Tibial nerve (tissue), 4 donors: ENCODE results near the gene DIP2A. TPM values are rescaled to one million over a fixed set of nuclear protein-coding genes. Genes with fewer than 3 reads are reported as not detected.
"Not testable (repeated sequence)": the region's sequence is repeated elsewhere in the genome, so short reads cannot be mapped to it uniquely, and the experiment has no call there.

ENCODE experiments used
- DNase-seq, 2 donors: peaks; one replicate each; pipeline ENCODE4 v3.0.0-alpha.2; 2019; ENCODE audit warnings: low spot score in 2 of 2
- H3K27ac ChIP-seq, 4 donors: fragments of 200-600 bp; sonication (generic) in 3 of 4; one replicate each; pipeline ENCODE4 v1.5.1; 2017 to 2019; ENCODE audit warnings: mild to moderate bottlenecking in 1 of 4
- H3K27me3 ChIP-seq, 2 donors: fragments of 200-600 bp; sonication (generic) in 1 of 2; one replicate each; pipeline versions ENCODE4 v1.5.1 to v1.6.0; 2017 to 2019
- H3K36me3 ChIP-seq, 3 donors: fragments of 200-600 bp; sonication (generic); one replicate each; pipeline ENCODE4 v1.5.1; 2018 to 2019
- H3K4me1 ChIP-seq, 4 donors: fragments of 200-600 bp; sonication (generic) in 3 of 4; one replicate each; pipeline ENCODE4 v1.5.1; 2017 to 2019
- H3K4me3 ChIP-seq, 4 donors: fragments of 200-600 bp; sonication (generic) in 3 of 4; one replicate each; pipeline ENCODE4 v1.5.1; 2017 to 2019; ENCODE audit warnings: mild to moderate bottlenecking in 1 of 4, moderate library complexity in 1 of 4
- H3K9me3 ChIP-seq, 4 donors: fragments of 200-600 bp; sonication (generic) in 3 of 4; one replicate each; pipeline ENCODE4 v1.5.1; 2017 to 2019
- CTCF ChIP-seq, 5 experiments: fragments of 200-600 bp in 3 of 5; fragments of 450-650 bp in 2 of 5; sonication (generic) in 3 of 5; IDR thresholded peaks; one replicate each; pipeline ENCODE4 v1.5.1; 2016 to 2019; ENCODE audit warnings: antibody characterized with exemption in 5 of 5, mild to moderate bottlenecking in 3 of 5, moderate library complexity in 2 of 5
- EP300 ChIP-seq, 2 donors: sonication (generic); formaldehyde crosslinking; IDR thresholded peaks; one replicate each; pipeline ENCODE4 v1.6.1; 2017; ENCODE audit warnings: antibody characterized with exemption in 2 of 2, mild to moderate bottlenecking in 1 of 2
- POLR2A ChIP-seq, 2 donors: fragments of 450-650 bp; IDR thresholded peaks; one replicate each; pipeline ENCODE4 v1.6.1; 2017; ENCODE audit warnings: antibody characterized with exemption in 2 of 2, mild to moderate bottlenecking in 2 of 2, moderate library complexity in 2 of 2
- WGBS, 2 donors: methylation state at CpG; one replicate each; pipeline ENCODE4 v1.1.5; 2018; 5-methylcytosine and 5-hydroxymethylcytosine counted together
- total RNA-seq, 4 donors: library from RNA; depleted of rRNA; stranded (reverse); fragments of >200 nt; gene quantifications; one replicate each; pipeline ENCODE4 v1.1.0, GENCODE V29; 2016

The DIP2A gene
- total RNA-seq, 4 donors from 2014 or later, result 55.5 to 67.2 (median 59.8) TPM

DNA sequence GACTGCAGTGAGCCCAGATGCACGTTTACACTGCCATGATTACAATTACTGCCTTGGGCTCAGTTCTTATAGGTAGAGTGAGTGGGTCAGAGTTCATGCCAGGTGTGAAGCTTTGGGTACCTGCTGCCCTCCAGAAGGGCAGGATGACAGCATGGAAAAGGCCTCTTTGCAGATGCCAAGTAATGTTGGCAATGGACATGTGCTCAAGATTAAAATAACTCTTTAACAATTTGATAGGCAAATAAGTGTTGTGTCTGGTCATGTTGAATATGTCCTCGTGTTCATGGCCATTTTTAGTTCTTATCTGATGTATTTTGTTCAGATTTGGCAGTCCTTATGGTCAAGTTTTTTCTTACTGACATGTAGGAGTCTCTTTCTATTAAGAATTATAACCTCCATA lies 111.4 kb downstream of the DIP2A start:
- no peaks in the 10 kb centered on the region for H3K27me3 ChIP-seq
- H3K36me3 ChIP-seq, result peaks cover 0 to 81% (median 21%) of the 10 kb centered on the region in 3 donors
- TF ChIP-seq POLR2A (IDR thresholded peaks at IDR 0.05) (no peak), CTCF (IDR thresholded peaks at IDR 0.05) (no peak), EP300 (IDR thresholded peaks at IDR 0.05) (no peak)
- H3K9me3 ChIP-seq, result peaks cover 0 to 18% (median 0%) of the 10 kb centered on the region in 4 donors
- no peak overlapping the region for H3K4me3 ChIP-seq
- 86 to 95% methylated on average over 2 of the region's 2 CpGs for WGBS, 2 donors
- no peaks in the 10 kb centered on the region for H3K4me1 ChIP-seq
- no peak for DNase-seq
- H3K27ac ChIP-seq, result no peak overlapping the region

- peaks cover 0 to 18% (median 0%) of the 10 kb centered on the region in 4 donors for H3K9me3 ChIP-seq
- H3K27me3 ChIP-seq, result no peaks in the 10 kb centered on the region
- H3K36me3 ChIP-seq, result peaks cover 0 to 75% (median 21%) of the 10 kb centered on the region in 3 donors
- TF ChIP-seq EP300 (IDR thresholded peaks at IDR 0.05), result no peak
- TF ChIP-seq POLR2A (IDR thresholded peaks at IDR 0.05), result no peak
- no peak for TF ChIP-seq CTCF (IDR thresholded peaks at IDR 0.05)
- H3K4me3 ChIP-seq, result no peak overlapping the region
- no peak overlapping the region for H3K27ac ChIP-seq
- no peaks in the 10 kb centered on the region for H3K4me1 ChIP-seq
- DNase-seq, result no peak
These were observed 111.9 kb downstream of the DIP2A start for GRCh38 chr21:46570631-46571030.

DNA sequence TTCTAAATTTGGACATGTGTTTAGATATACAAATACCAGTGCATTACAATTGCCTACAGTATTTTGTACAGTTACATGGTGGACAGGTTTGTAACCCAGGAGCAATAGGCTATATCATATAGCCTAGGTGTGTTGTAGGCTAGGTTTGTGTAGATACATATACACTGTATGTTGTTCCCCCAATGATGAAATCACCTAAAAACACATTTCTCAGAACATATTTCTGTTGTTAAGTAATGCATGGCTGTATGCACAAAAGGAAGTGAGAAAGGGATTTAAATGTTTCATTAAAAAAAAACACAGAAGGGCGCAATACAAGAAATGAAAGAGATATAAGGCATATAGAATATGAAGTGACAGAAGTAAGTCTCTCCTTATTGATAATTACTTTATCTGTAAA lies 114.2 kb downstream of the DIP2A start:
- Histone ChIP-seq H3K4me1 (no peaks in the 10 kb centered on the region), H3K27me3 (no peaks in the 10 kb centered on the region), H3K4me3 (no peak overlapping the region), H3K36me3 (peaks cover 0 to 53% (median 12%) of the 10 kb centered on the region in 3 donors), H3K9me3 (peaks cover 0 to 26% (median 0%) of the 10 kb centered on the region in 4 donors), H3K27ac (no peak overlapping the region)
- TF ChIP-seq CTCF (IDR thresholded peaks at IDR 0.05), result no peak
- no peak for TF ChIP-seq POLR2A (IDR thresholded peaks at IDR 0.05)
- TF ChIP-seq EP300 (IDR thresholded peaks at IDR 0.05), result no peak
- no peak for DNase-seq
- WGBS, 2 donors, result 96 to 100% methylated on average over 1 of the region's 1 CpG

DNA sequence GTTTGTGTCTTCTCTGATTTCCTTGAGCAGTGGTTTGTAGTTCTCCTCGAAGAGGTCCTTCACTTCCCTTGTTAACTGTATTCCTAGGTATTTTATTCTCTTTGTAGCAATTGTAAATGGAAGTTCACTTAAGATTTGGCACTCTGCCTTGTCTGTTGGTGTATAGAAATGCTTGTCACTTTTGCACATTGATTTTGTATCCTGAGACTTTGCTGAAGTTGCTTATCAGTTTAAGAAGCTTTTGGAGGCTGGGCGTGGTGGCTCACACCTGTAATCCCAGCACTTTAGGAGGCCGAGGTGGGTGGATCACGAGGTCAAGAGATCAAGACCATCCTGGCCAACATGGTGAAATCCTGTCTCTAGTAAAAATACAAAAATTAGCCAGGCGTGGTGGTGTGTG lies 119.1 kb downstream of the DIP2A start:
- not testable (repeated sequence) for H3K4me3 ChIP-seq, H3K27ac ChIP-seq, DNase-seq, H3K27me3 ChIP-seq, H3K4me1 ChIP-seq
- Histone ChIP-seq H3K36me3 (peaks cover 0 to 43% (median 0%) of the 10 kb centered on the region in 3 donors), H3K9me3 (peaks cover 0 to 36% (median 6%) of the 10 kb centered on the region in 4 donors)
- WGBS, 2 donors, result 93 to 99% methylated on average over 5 of the region's 5 CpGs

GRCh38 chr21:46579394-46579793 lies 120.7 kb downstream of the DIP2A start:
- H3K27ac ChIP-seq, DNase-seq, H3K27me3 ChIP-seq, H3K4me1 ChIP-seq, H3K4me3 ChIP-seq: not testable (repeated sequence)
- WGBS, 2 donors, result 94 to 96% methylated on average over 2 of the region's 2 CpGs
- peaks cover 0 to 38% (median 0%) of the 10 kb centered on the region in 3 donors for H3K36me3 ChIP-seq
- H3K9me3 ChIP-seq, result peaks cover 0 to 38% (median 8%) of the 10 kb centered on the region in 4 donors

- Histone ChIP-seq H3K4me3 (no peak overlapping the region), H3K9me3 (peaks cover 0 to 45% (median 9%) of the 10 kb centered on the region in 4 donors), H3K27ac (no peak overlapping the region), H3K27me3 (no peaks in the 10 kb centered on the region), H3K4me1 (no peaks in the 10 kb centered on the region), H3K36me3 (peaks cover 0 to 38% (median 0%) of the 10 kb centered on the region in 3 donors)
- no peak for DNase-seq
- WGBS, 2 donors, result 97 to 98% methylated on average over 5 of the region's 5 CpGs
- no peak for TF ChIP-seq POLR2A (IDR thresholded peaks at IDR 0.05)
- no peak for TF ChIP-seq EP300 (IDR thresholded peaks at IDR 0.05)
- no peak for TF ChIP-seq CTCF (IDR thresholded peaks at IDR 0.05)
These were observed 123.2 kb downstream of the DIP2A start for GRCh38 chr21:46581780-46582307.
